A549 treated with dexamethasone at 1 μM for 4 hours (cell line): Measurements from ENCODE around the gene PLCL1. TPM values are rescaled to one million over a fixed set of nuclear protein-coding genes. Genes with fewer than 3 reads are reported as not detected.

ENCODE experiments used
- total RNA-seq: library from RNA; stranded (reverse); fragments of 200-300 nt; extraction: Qiagen RNA extraction; gene quantifications from 5 replicates; pipeline ENCODE4 v1.2.3, GENCODE V29; 2022

PLCL1 gene
- 0.02 TPM in 1 of 5 replicates, not detected in the others for total RNA-seq

DNA sequence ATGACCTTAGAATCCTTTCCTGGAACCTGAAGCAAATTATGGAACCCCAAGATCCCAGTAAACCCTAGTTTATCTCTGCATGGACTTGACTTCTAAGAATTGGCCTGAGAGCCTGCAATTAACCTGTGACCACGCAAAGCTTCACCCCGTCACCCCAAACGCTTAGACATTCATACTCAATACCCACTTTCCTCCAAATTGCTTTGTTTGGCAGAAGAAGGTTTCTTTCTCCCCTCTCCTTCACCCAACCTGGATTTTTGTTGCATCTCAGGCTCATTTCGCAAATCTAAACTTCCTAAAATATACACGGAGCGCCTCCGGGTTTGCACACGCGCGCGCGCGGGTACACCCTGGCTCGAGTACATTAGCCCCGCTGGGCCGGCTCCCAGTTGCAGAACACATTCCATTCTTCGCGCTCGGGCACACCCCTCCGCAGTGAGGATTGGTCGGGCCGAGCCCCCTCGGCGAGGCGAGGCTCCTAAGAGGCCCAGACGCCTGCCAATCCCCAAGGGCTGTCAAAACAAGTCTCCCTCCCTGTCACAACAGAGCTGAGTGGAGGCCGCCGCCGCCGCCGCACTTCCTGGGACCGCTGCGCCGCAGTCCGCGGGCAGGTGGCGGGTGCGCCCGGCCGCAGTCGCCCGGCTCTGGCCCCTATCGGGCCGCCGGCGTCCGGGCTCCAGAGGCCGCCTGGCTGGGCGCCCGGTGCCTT, at the start of gene PLCL1:
Gene PLCL1 (plus strand): TSS at position 545 of the 709 bp plus-strand sequence.

DNA sequence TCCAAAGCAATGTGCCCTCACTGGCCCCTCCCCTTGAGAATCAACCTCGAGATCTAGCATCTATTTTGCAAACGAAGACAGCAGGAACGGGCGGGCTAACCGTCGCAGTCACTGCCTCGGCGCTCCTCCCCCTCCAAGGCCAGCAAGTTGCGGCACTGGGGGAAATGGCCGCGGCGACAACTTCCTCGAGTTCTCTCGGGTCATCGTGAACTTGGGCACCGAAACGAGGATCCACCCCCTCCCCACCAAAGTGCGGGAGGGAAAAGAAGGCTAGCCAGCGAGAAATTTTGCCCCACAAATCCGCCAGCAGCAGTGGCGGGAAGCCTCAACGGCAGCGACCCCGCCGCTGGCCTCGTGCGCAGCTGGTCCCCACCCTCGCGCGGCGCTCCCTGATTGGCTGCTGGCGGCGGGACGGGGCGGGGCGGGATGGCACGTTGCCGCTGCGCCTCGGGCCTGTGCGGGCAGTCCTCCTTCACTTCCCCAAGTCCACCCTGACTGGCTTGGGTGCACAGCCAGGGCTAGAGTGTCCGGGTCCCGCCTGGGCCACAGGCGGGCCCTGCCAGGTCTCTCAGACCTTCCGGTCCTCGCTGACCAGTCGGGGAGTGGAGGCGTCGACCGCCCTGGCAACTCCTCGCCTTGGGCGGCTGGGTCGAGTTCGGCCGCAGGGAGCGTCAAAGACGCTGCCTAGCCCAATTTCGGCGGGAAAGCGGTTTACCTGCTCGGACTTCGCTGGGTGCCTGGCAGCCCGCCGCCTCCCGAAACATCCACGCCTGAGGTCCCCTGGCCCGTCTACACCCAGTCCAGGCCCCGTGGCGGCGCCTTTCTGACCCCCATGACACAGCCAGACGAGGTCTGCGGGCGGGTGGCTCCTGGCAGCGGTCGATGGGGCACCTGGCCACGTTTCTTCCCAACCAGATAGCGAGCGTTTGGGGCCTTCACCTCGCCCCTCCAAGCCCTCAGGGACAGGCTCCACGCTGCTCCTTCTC, 19.1 kb upstream of the PLCL1 start, which contains the start of gene BOLL:
Gene BOLL (minus strand): TSS at position 364 of the 986 bp plus-strand sequence. CDS start 3,469 bp downstream, outside the sequence.

Other genes starting within 250 kb of the PLCL1 start
- 0.01 to 0.08 TPM in 2 of 5 replicates, not detected in the others for gene RFTN2, start 129.0 kb upstream of the PLCL1 start, total RNA-seq
- gene MARS2, start 99.2 kb upstream of the PLCL1 start, total RNA-seq, result 10.4 to 12.3 TPM (median 11.7 TPM) in 5 replicates
- gene BOLL, start 19.3 kb upstream of the PLCL1 start, total RNA-seq, result not detected in 5 replicates